Neural crest cell (in vitro differentiated cells): ENCODE results near the gene SIM1. TPM values are rescaled to one million over a fixed set of nuclear protein-coding genes. Genes with fewer than 3 reads are reported as not detected.

Source experiments
- DNase-seq: peaks from one replicate; pipeline ENCODE4 v3.0.0; 2021; ENCODE audit warnings: low read depth, mixed read lengths, low spot score
- H3K27ac Mint-ChIP-seq: one replicate; pipeline ENCODE4 v1.8.0; 2021; ENCODE audit warnings: mild to moderate bottlenecking, mixed read lengths; ENCODE audit not compliant: unreplicated experiment
- H3K27me3 Mint-ChIP-seq: 2 replicates; pipeline ENCODE4 v1.8.0; 2021; ENCODE audit warnings: low read depth, mild to moderate bottlenecking, mixed read lengths
- H3K36me3 Mint-ChIP-seq: 2 replicates; pipeline ENCODE4 v1.8.0; 2021; ENCODE audit warnings: low read depth, mild to moderate bottlenecking, mixed read lengths
- H3K4me1 Mint-ChIP-seq: 2 replicates; pipeline ENCODE4 v1.8.0; 2021; ENCODE audit warnings: mixed read lengths
- H3K4me3 Mint-ChIP-seq: one replicate; pipeline ENCODE4 v1.8.0; 2021; ENCODE audit warnings: mild to moderate bottlenecking, mixed read lengths
- H3K9me3 Mint-ChIP-seq: 2 replicates; pipeline ENCODE4 v1.8.0; 2021; ENCODE audit warnings: mixed read lengths
- CTCF ChIP-seq: fragments of 200-600 bp; sonication (generic); conservative IDR thresholded peaks from 2 replicates; pipeline ENCODE4 v1.5.0; 2021; ENCODE audit warnings: antibody characterized with exemption, mild to moderate bottlenecking
- total RNA-seq: library from RNA; stranded (reverse); gene quantifications from 2 replicates; pipeline ENCODE4 v1.2.1, GENCODE V29; 2021

Gene SIM1
- total RNA-seq, 1 donor from 2014 or later: 0.58 TPM

- Mint-ChIP-seq H3K4me3 (no peak overlapping the region), H3K27ac (no peak overlapping the region), H3K27me3 (peaks cover 39% of the 10 kb centered on the region), H3K4me1 (no peaks in the 10 kb centered on the region), H3K9me3 (no peaks in the 10 kb centered on the region), H3K36me3 (no peaks in the 10 kb centered on the region)
- peak; percentile 88 for TF ChIP-seq CTCF
- DNase-seq: no peak
Measured at GRCh38 chr6:100479179-100480035, 14.7 kb upstream of the SIM1 start.

DNA sequence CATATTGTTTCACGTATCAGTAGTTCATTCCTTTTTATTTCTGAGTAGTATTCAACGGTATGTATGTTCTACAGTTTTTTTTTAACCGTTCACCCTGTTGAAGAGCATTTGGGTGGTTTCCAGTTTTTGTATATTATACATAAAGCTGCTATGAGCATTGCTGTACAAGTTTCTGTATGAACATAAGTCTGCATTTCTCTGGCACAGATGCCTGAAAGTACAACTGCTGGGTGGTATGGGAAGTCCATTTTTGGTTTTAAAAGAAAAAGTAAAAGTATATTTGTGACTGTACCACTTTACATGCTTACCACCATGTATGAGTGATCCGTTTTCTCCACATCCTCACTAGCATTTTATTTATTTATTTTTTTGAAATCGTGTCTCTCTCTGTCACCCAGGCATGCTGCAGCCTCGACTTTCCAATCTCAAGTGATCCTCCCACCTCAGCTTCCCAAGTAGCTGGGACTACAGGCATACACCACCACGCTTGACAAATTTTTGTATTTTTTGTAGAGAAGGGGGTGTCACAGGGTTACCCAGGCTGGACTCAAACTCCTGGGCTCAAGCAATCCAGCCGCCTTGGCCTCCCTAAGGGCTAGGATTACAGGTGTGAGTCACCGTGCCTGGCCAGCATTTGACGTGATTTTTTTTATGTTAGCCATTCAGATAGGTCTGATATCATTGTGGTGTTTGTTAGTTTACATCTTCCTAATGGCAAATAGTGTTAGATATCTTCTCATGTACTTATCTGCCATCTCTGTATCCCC lies 11.0 kb upstream of the SIM1 start:
- no peak overlapping the region for H3K27ac Mint-ChIP-seq
- H3K9me3 Mint-ChIP-seq: no peaks in the 10 kb centered on the region
- peaks cover 75% of the 10 kb centered on the region for H3K27me3 Mint-ChIP-seq
- no peaks in the 10 kb centered on the region for H3K36me3 Mint-ChIP-seq
- no peaks in the 10 kb centered on the region for H3K4me1 Mint-ChIP-seq
- TF ChIP-seq CTCF: no peak
- DNase-seq: no peak
- H3K4me3 Mint-ChIP-seq: no peak overlapping the region

GRCh38 chr6:100473182-100473581 lies 8.5 kb upstream of the SIM1 start:
- H3K27me3 Mint-ChIP-seq: peaks cover 94% of the 10 kb centered on the region

GRCh38 chr6:100472674-100473073 lies 8.0 kb upstream of the SIM1 start:
- Mint-ChIP-seq H3K4me1 (no peaks in the 10 kb centered on the region), H3K27me3 (peaks cover 94% of the 10 kb centered on the region), H3K36me3 (no peaks in the 10 kb centered on the region), H3K9me3 (no peaks in the 10 kb centered on the region), H3K27ac (no peak overlapping the region), H3K4me3 (no peak overlapping the region)
- TF ChIP-seq CTCF: no peak
- DNase-seq: no peak

More at GRCh38 chr6:100473182-100473581, 8.5 kb upstream of the SIM1 start:
- Mint-ChIP-seq H3K36me3 (no peaks in the 10 kb centered on the region), H3K4me3 (no peak overlapping the region), H3K27ac (no peak overlapping the region), H3K4me1 (no peaks in the 10 kb centered on the region), H3K9me3 (no peaks in the 10 kb centered on the region)
- no peak for DNase-seq
- TF ChIP-seq CTCF: no peak

- H3K9me3 Mint-ChIP-seq: no peaks in the 10 kb centered on the region
- no peaks in the 10 kb centered on the region for H3K36me3 Mint-ChIP-seq
- H3K4me3 Mint-ChIP-seq: no peak overlapping the region
- H3K27me3 Mint-ChIP-seq: peaks cover 97% of the 10 kb centered on the region
- no peak for DNase-seq
- H3K27ac Mint-ChIP-seq: no peak overlapping the region
- H3K4me1 Mint-ChIP-seq: peaks cover 3% of the 10 kb centered on the region
- TF ChIP-seq CTCF: no peak
Measured at GRCh38 chr6:100470422-100471120, 5.8 kb upstream of the SIM1 start.
